Measurements from ENCODE around the gene OBSCN. TPM values are rescaled to one million over a fixed set of nuclear protein-coding genes. Genes with fewer than 3 reads are reported as not detected.
A peak's percentile ranks its signal among the peaks of the same experiment; 100 is the strongest.

OBSCN gene
- total and polyA plus RNA-seq, 2 of the 13 experiments (the other 11 are each of a cell fraction or from before 2014, with no cell fraction given): 0.20 TPM

- TF ChIP-seq ZNF276 (CRISPR knock-in tag; IDR thresholded peaks at IDR 0.05; ENCODE audit: low read depth) (0 out of 2 replicates have a peak, but pooled peaks have one; percentile 35), SP1 (IDR thresholded peaks at IDR 0.05) (0 out of 2 replicates have a peak, but pooled peaks have one; percentile 30), SP1 (CRISPR knock-in tag; IDR thresholded peaks at IDR 0.05) (peak; percentile 92), MIXL1 (CRISPR knock-in tag; IDR thresholded peaks at IDR 0.05) (no peak), MXD1 (CRISPR knock-in tag; IDR thresholded peaks at IDR 0.05) (peak; percentile 72; the same call in 1 of the 2 replicates), ZBTB25 (CRISPR knock-in tag; IDR thresholded peaks at IDR 0.05) (peak; percentile 79), ZNF580 (CRISPR knock-in tag; IDR thresholded peaks at IDR 0.05; ENCODE audit: borderline replicate concordance, low read depth) (peak; percentile 57; the same call in 1 of the 2 replicates), EZH2 (conservative IDR thresholded peaks at IDR 0.05; ENCODE audit: low read depth, low read length) (no peak), SRF (IDR thresholded peaks at IDR 0.05; ENCODE audit: low read depth, low read length) (no peak), MTERF4 (CRISPR knock-in tag; IDR thresholded peaks at IDR 0.05) (no peak), MEIS2 (CRISPR knock-in tag; IDR thresholded peaks at IDR 0.05) (peak; percentile 67), TEAD3 (CRISPR knock-in tag; optimal IDR thresholded peaks at IDR 0.05; ENCODE audit: borderline replicate concordance) (peak; percentile 34)
- TF ChIP-seq, protein P1, sequence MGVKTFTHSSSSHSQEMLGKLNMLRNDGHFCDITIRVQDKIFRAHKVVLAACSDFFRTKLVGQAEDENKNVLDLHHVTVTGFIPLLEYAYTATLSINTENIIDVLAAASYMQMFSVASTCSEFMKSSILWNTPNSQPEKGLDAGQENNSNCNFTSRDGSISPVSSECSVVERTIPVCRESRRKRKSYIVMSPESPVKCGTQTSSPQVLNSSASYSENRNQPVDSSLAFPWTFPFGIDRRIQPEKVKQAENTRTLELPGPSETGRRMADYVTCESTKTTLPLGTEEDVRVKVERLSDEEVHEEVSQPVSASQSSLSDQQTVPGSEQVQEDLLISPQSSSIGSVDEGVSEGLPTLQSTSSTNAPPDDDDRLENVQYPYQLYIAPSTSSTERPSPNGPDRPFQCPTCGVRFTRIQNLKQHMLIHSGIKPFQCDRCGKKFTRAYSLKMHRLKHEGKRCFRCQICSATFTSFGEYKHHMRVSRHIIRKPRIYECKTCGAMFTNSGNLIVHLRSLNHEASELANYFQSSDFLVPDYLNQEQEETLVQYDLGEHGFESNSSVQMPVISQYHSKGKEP (CRISPR knock-in tag; IDR thresholded peaks at IDR 0.05): no peak
- TF ChIP-seq, protein P2, sequence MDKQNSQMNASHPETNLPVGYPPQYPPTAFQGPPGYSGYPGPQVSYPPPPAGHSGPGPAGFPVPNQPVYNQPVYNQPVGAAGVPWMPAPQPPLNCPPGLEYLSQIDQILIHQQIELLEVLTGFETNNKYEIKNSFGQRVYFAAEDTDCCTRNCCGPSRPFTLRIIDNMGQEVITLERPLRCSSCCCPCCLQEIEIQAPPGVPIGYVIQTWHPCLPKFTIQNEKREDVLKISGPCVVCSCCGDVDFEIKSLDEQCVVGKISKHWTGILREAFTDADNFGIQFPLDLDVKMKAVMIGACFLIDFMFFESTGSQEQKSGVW (CRISPR knock-in tag; IDR thresholded peaks at IDR 0.05; ENCODE audit: borderline replicate concordance): no peak
- TF ChIP-seq, protein P3, sequence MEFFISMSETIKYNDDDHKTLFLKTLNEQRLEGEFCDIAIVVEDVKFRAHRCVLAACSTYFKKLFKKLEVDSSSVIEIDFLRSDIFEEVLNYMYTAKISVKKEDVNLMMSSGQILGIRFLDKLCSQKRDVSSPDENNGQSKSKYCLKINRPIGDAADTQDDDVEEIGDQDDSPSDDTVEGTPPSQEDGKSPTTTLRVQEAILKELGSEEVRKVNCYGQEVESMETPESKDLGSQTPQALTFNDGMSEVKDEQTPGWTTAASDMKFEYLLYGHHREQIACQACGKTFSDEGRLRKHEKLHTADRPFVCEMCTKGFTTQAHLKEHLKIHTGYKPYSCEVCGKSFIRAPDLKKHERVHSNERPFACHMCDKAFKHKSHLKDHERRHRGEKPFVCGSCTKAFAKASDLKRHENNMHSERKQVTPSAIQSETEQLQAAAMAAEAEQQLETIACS (CRISPR knock-in tag; IDR thresholded peaks at IDR 0.05): 0 out of 2 replicates have a peak, but pooled peaks have one; percentile 7
- TF ChIP-seq, protein P4, sequence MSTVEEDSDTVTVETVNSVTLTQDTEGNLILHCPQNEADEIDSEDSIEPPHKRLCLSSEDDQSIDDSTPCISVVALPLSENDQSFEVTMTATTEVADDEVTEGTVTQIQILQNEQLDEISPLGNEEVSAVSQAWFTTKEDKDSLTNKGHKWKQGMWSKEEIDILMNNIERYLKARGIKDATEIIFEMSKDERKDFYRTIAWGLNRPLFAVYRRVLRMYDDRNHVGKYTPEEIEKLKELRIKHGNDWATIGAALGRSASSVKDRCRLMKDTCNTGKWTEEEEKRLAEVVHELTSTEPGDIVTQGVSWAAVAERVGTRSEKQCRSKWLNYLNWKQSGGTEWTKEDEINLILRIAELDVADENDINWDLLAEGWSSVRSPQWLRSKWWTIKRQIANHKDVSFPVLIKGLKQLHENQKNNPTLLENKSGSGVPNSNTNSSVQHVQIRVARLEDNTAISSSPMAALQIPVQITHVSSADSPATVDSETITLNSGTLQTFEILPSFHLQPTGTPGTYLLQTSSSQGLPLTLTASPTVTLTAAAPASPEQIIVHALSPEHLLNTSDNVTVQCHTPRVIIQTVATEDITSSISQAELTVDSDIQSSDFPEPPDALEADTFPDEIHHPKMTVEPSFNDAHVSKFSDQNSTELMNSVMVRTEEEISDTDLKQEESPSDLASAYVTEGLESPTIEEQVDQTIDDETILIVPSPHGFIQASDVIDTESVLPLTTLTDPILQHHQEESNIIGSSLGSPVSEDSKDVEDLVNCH (CRISPR knock-in tag; IDR thresholded peaks at IDR 0.05): no peak
Measured at GRCh38 chr1:228165372-228166169, 42.3 kb upstream of the OBSCN start, which contains the start of gene IBA57 (continued).
